ENCODE results near the gene RARS2. TPM values are rescaled to one million over a fixed set of nuclear protein-coding genes. Genes with fewer than 3 reads are reported as not detected.

RARS2 gene
- total and polyA plus RNA-seq, 2 donors, result 25.3 to 32.1 TPM

DNA sequence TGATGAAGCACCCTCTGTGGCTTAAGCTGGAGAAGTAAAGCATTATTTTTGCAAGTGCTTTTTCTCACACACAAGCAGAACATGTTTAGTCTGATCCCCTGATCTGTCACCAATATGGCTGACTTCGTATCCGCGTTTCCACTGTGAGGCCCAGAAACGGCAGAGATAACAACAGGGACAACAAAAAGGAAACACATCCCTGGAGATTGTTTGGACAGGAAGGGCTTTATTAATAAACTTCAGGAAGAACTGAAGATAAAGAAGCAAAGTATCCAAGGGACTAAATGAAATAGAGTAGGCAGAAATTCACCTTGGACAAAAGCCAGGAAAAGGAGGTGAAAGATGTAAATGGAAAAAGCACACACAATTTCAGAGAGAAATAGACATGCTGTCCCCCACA lies 49.2 kb downstream of the RARS2 start:
- Histone ChIP-seq H3K9me3 (ENCODE audit: control insufficient read depth in 2 of 2, insufficient read depth in 1 of 2, low read length in 1 of 2) (peaks cover 2 to 7% of the 10 kb centered on the region in 2 donors), H3K27ac (ENCODE audit: low read depth in 1 of 2, low read length in 1 of 2) (no peak overlapping the region), H3K4me1 (ENCODE audit: control insufficient read depth in 2 of 2, insufficient read depth in 2 of 2, low read length in 2 of 2) (no peaks in the 10 kb centered on the region), H3K36me3 (ENCODE audit: control insufficient read depth in 2 of 2, insufficient read depth in 2 of 2, low read length in 1 of 2) (peaks cover 22 to 43% of the 10 kb centered on the region in 2 donors), H3K27me3 (ENCODE audit: control insufficient read depth in 2 of 2, insufficient read depth in 1 of 2, low read length in 1 of 2) (no peaks in the 10 kb centered on the region), H3K4me3 (ENCODE audit: low read length in 2 of 2) (no peak overlapping the region)
- DNase-seq (ENCODE audit: low read depth in 6 of 9, low spot score in 9 of 9), result no peak
- WGBS, result 94% methylated on average over 4 of the region's 4 CpGs

DNA sequence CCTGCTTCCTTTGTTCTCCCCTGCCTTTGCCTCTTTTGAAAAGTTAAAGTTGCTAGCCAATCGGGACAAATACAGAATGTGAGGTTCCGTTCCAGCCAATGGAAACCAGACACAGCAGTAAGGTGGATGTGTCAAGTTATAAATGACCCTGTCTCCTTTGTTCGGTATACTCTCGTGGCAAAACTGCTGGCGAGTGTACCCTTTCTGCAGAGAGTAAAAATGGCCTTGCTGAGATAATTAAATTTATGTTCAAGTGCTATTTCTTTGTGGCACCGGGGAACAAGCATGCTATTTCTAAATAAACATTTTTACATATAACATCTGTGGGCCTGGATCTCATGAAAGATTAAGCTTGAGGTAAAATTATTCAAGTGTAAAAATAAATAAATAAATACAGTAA lies 50.2 kb downstream of the RARS2 start:
- Histone ChIP-seq H3K36me3 (ENCODE audit: control insufficient read depth in 2 of 2, insufficient read depth in 2 of 2, low read length in 1 of 2) (peaks cover 16 to 38% of the 10 kb centered on the region in 2 donors), H3K27ac (ENCODE audit: low read depth in 1 of 2, low read length in 1 of 2) (no peak overlapping the region), H3K9me3 (ENCODE audit: control insufficient read depth in 2 of 2, insufficient read depth in 1 of 2, low read length in 1 of 2) (peaks cover 2 to 7% of the 10 kb centered on the region in 2 donors), H3K4me3 (ENCODE audit: low read length in 2 of 2) (no peak overlapping the region), H3K4me1 (ENCODE audit: control insufficient read depth in 2 of 2, insufficient read depth in 2 of 2, low read length in 2 of 2) (no peaks in the 10 kb centered on the region), H3K27me3 (ENCODE audit: control insufficient read depth in 2 of 2, insufficient read depth in 1 of 2, low read length in 1 of 2) (no peaks in the 10 kb centered on the region)
- 98% methylated on average over 6 of the region's 6 CpGs for WGBS
- no peak for DNase-seq (ENCODE audit: low read depth in 6 of 9, low spot score in 9 of 9)

DNA sequence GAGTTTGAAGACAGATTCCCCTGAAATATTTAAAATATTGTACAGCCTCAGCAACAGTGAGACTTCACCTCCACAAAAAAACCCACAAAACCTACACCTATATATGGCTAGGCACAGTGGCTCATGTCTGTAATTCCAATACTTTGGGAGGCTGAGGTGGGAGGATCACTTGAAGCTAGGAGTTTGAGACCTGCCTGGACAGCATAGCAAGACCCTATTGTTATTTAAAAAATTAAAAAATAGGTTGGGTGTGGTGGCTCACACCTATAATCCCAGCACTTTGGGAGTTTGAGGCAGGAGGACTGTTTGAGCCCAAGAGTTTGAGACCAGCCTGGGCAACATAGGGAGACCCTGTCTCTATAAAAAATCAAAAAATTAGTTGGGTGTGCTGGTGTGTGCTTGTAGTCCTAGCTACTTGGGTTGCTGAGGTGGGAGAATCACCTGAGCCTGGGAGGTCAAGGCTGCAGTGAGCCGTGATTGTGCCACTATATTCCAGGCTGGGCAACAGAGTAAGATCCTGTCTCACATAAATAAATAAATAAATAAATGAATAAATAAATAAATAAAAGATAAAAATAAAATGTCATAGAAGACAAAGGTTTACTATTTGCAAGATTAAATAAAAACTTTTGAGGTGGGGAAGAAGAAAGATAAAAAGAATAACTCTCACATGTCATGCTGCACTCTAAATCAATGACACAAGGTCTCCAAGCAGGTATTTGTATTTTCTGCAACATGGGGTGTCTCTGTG lies 51.1 kb downstream of the RARS2 start:
- Histone ChIP-seq H3K36me3 (ENCODE audit: control insufficient read depth in 2 of 2, insufficient read depth in 2 of 2, low read length in 1 of 2) (peaks cover 16 to 33% of the 10 kb centered on the region in 2 donors), H3K4me1 (ENCODE audit: control insufficient read depth in 2 of 2, insufficient read depth in 2 of 2, low read length in 2 of 2) (no peaks in the 10 kb centered on the region), H3K4me3 (ENCODE audit: low read length in 2 of 2) (no peak overlapping the region), H3K27me3 (ENCODE audit: control insufficient read depth in 2 of 2, insufficient read depth in 1 of 2, low read length in 1 of 2) (no peaks in the 10 kb centered on the region), H3K9me3 (ENCODE audit: control insufficient read depth in 2 of 2, insufficient read depth in 1 of 2, low read length in 1 of 2) (peaks cover 2 to 7% of the 10 kb centered on the region in 2 donors), H3K27ac (ENCODE audit: low read depth in 1 of 2, low read length in 1 of 2) (no peak overlapping the region)
- 96% methylated on average over 1 of the region's 1 CpG for WGBS
- no peak for DNase-seq (ENCODE audit: low read depth in 6 of 9, low spot score in 9 of 9)

DNA sequence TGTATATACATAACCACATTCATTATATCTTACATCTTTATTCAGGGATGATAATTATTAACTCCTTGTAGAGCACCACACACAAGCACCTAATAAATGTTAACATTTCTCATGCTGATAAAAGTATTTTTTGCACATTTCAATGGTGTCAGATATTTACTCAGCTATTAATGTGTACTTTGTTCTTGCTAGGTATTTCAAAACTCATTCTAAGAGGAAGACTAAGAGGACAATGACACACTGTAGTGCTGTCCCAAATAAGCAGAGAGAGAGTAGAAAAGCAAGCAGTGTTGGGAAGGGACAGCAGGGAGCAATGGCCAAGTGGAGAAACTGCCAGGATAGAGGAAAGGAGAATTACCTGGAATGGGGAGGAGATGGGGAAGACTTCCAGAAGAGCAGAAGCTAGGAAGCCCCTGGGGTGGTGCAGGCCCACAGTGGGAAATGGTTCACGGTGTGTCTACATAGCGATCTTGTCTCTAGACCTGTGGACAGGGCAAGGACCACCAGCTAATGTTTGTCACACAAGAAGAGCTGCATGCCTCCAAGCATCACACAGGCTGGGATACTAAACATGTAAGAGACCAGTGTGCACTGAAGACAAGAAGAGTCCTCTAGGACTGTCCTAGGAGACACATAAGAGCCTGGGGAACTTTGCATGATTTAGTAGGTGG lies 55.3 kb downstream of the RARS2 start:
- 100% methylated on average over 2 of the region's 2 CpGs for WGBS
- no peak for DNase-seq (ENCODE audit: low read depth in 6 of 9, low spot score in 9 of 9)
- peaks cover 0 to under 1% of the 10 kb centered on the region in 2 donors for H3K9me3 ChIP-seq (ENCODE audit: control insufficient read depth in 2 of 2, insufficient read depth in 1 of 2, low read length in 1 of 2)

DNA sequence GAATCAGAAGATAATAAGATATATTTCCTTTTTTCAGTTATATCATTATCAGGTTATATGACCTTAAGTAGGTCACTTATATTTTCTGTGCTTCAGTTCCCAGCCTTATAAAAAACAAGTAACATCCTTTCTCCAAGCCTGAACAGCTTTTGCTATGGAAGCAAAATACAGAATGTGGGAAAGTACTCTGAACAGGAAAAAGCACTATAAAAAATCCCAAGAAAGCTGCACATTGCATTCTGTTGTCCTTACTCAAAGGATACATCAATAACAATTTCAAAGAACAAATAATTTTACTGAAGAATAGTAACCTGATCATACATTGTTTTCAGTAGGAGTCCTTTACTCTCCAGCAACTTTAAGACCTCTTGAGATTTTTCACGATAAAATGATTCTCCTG lies 60.6 kb downstream of the RARS2 start:
- no peak overlapping the region for H3K4me3 ChIP-seq (ENCODE audit: low read length in 2 of 2)
- peaks cover 3 to 28% of the 10 kb centered on the region in 2 donors for H3K36me3 ChIP-seq (ENCODE audit: control insufficient read depth in 2 of 2, insufficient read depth in 2 of 2, low read length in 1 of 2)
- 99% methylated on average over 1 of the region's 1 CpG for WGBS
- no peak overlapping the region for H3K27ac ChIP-seq (ENCODE audit: low read depth in 1 of 2, low read length in 1 of 2)
- no peaks in the 10 kb centered on the region for H3K27me3 ChIP-seq (ENCODE audit: control insufficient read depth in 2 of 2, insufficient read depth in 1 of 2, low read length in 1 of 2)
- no peaks in the 10 kb centered on the region for H3K9me3 ChIP-seq (ENCODE audit: control insufficient read depth in 2 of 2, insufficient read depth in 1 of 2, low read length in 1 of 2)
- H3K4me1 ChIP-seq (ENCODE audit: control insufficient read depth in 2 of 2, insufficient read depth in 2 of 2, low read length in 2 of 2), result no peaks in the 10 kb centered on the region
- DNase-seq (ENCODE audit: low read depth in 6 of 9, low spot score in 9 of 9), result no peak

More for the DNA sequence above, 55.3 kb downstream of the RARS2 start:
- Histone ChIP-seq H3K27me3 (ENCODE audit: control insufficient read depth in 2 of 2, insufficient read depth in 1 of 2, low read length in 1 of 2) (no peaks in the 10 kb centered on the region), H3K36me3 (ENCODE audit: control insufficient read depth in 2 of 2, insufficient read depth in 2 of 2, low read length in 1 of 2) (peaks cover 3 to 33% of the 10 kb centered on the region in 2 donors), H3K4me1 (ENCODE audit: control insufficient read depth in 2 of 2, insufficient read depth in 2 of 2, low read length in 2 of 2) (no peaks in the 10 kb centered on the region), H3K27ac (ENCODE audit: low read depth in 1 of 2, low read length in 1 of 2) (no peak overlapping the region), H3K4me3 (ENCODE audit: low read length in 2 of 2) (no peak overlapping the region)

DNA sequence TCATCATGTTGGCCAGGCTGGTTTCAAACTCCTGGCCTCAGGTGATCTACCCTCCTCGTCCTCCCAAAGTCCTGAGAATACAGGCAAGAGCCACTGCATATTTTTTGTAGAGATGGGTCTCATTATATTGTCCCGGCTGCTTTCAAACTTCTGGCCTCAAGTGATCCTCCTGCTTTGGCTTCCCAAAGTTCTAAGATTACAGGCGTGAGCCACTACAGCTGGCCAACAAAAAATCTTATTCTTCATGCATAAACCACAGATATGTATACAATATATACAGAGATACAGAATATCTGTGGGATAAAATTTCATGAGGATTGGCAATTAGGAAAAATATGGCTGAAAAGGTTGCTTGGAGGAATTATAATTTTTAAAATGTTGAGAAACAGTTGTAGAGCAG lies 67.1 kb downstream of the RARS2 start:
- no peaks in the 10 kb centered on the region for H3K4me1 ChIP-seq (ENCODE audit: control insufficient read depth in 2 of 2, insufficient read depth in 2 of 2, low read length in 2 of 2)
- no peak overlapping the region for H3K4me3 ChIP-seq (ENCODE audit: low read length in 2 of 2)
- no peaks in the 10 kb centered on the region for H3K9me3 ChIP-seq (ENCODE audit: control insufficient read depth in 2 of 2, insufficient read depth in 1 of 2, low read length in 1 of 2)
- no peaks in the 10 kb centered on the region for H3K27me3 ChIP-seq (ENCODE audit: control insufficient read depth in 2 of 2, insufficient read depth in 1 of 2, low read length in 1 of 2)
- no peak for DNase-seq (ENCODE audit: low read depth in 6 of 9, low spot score in 9 of 9)
- no peak overlapping the region for H3K27ac ChIP-seq (ENCODE audit: low read depth in 1 of 2, low read length in 1 of 2)
- over 99% methylated on average over 3 of the region's 3 CpGs for WGBS
- H3K36me3 ChIP-seq (ENCODE audit: control insufficient read depth in 2 of 2, insufficient read depth in 2 of 2, low read length in 1 of 2), result peaks cover 8 to 41% of the 10 kb centered on the region in 2 donors

DNA sequence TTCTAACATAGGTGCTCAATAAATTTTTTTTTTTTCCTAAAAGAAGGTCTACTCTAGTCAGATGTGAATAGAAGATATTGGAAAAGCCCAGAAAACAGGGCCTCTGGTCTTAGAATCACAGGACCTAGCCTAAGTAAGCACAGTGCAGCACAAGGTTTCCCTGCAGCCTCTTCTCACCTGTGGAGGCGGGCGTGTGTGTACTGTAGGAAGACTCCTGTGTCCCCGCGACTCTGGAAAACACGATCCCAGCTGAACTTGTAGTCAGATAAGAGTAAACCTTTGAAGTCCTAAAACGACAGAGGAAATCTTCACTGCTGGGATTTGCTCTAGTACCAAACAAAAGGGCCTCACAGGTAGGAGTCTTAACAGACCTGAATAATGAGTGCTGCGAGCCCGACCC lies 71.3 kb downstream of the RARS2 start:
- Histone ChIP-seq H3K4me1 (ENCODE audit: control insufficient read depth in 2 of 2, insufficient read depth in 2 of 2, low read length in 2 of 2) (no peaks in the 10 kb centered on the region), H3K36me3 (ENCODE audit: control insufficient read depth in 2 of 2, insufficient read depth in 2 of 2, low read length in 1 of 2) (peaks cover 21 to 58% of the 10 kb centered on the region in 2 donors), H3K27me3 (ENCODE audit: control insufficient read depth in 2 of 2, insufficient read depth in 1 of 2, low read length in 1 of 2) (no peaks in the 10 kb centered on the region), H3K9me3 (ENCODE audit: control insufficient read depth in 2 of 2, insufficient read depth in 1 of 2, low read length in 1 of 2) (no peaks in the 10 kb centered on the region), H3K4me3 (ENCODE audit: low read length in 2 of 2) (no peak overlapping the region), H3K27ac (ENCODE audit: low read depth in 1 of 2, low read length in 1 of 2) (no peak overlapping the region)
- DNase-seq (ENCODE audit: low read depth in 6 of 9, low spot score in 9 of 9), result no peak
- WGBS, result 97% methylated on average over 8 of the region's 8 CpGs

DNA sequence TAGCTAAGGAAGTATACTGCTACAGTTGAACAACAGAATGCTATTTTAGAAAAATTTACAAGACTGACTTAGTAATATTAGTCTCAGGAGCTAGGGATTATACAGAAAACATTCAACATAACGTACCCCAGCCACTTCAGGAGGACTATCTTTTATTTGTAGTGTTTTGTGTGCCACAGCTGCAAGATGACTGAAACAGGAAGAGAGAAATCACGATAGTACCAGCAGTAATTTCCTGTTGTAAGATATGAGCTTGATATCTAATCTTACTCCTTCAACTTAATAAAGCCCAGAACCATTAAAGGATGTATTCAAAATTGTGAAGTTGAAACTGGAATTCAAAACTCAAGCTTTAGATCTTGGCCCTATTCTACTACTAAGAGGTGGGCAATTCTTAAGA lies 75.0 kb downstream of the RARS2 start:
- Histone ChIP-seq H3K36me3 (ENCODE audit: control insufficient read depth in 2 of 2, insufficient read depth in 2 of 2, low read length in 1 of 2) (peaks cover 29 to 68% of the 10 kb centered on the region in 2 donors), H3K9me3 (ENCODE audit: control insufficient read depth in 2 of 2, insufficient read depth in 1 of 2, low read length in 1 of 2) (no peaks in the 10 kb centered on the region), H3K27me3 (ENCODE audit: control insufficient read depth in 2 of 2, insufficient read depth in 1 of 2, low read length in 1 of 2) (no peaks in the 10 kb centered on the region), H3K4me3 (ENCODE audit: low read length in 2 of 2) (no peak overlapping the region), H3K4me1 (ENCODE audit: control insufficient read depth in 2 of 2, insufficient read depth in 2 of 2, low read length in 2 of 2) (no peaks in the 10 kb centered on the region), H3K27ac (ENCODE audit: low read depth in 1 of 2, low read length in 1 of 2) (peak overlapping the region in 1 of 2 donors; percentile 38)
- 17% methylated on average over 2 of the region's 2 CpGs for WGBS
- peak in 3 of 9 donors; percentile 4 to 45 (median 11) for DNase-seq (ENCODE audit: low read depth in 6 of 9, low spot score in 9 of 9)

DNA sequence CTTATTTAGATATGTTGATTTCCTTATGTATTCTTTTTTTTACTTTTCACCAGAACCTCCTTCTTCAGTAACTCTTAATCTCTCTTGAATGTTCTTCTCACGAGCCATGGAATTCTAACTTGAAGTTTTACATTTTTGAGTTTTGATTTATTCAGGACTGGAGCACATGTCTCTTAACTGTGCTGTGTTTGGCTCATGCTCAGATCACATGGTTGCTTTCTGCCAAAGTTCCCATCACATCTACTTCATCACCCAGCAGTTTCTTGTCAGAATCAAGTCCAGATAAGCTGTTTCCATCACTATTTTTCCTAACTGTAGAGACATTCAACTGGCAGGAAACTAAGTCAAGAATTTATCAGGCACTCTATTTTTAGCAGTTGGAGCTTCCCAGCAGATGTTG lies 85.3 kb downstream of the RARS2 start:
- 91% methylated on average over 1 of the region's 1 CpG for WGBS
- peak overlapping the region in 1 of 2 donors; percentile 5 for H3K27ac ChIP-seq (ENCODE audit: low read depth in 1 of 2, low read length in 1 of 2)
- no peaks in the 10 kb centered on the region for H3K9me3 ChIP-seq (ENCODE audit: control insufficient read depth in 2 of 2, insufficient read depth in 1 of 2, low read length in 1 of 2)
- H3K4me1 ChIP-seq (ENCODE audit: control insufficient read depth in 2 of 2, insufficient read depth in 2 of 2, low read length in 2 of 2), result no peaks in the 10 kb centered on the region
- no peaks in the 10 kb centered on the region for H3K27me3 ChIP-seq (ENCODE audit: control insufficient read depth in 2 of 2, insufficient read depth in 1 of 2, low read length in 1 of 2)
- H3K4me3 ChIP-seq (ENCODE audit: low read length in 2 of 2), result no peak overlapping the region
- H3K36me3 ChIP-seq (ENCODE audit: control insufficient read depth in 2 of 2, insufficient read depth in 2 of 2, low read length in 1 of 2), result peaks cover 13 to 53% of the 10 kb centered on the region in 2 donors
- no peak for DNase-seq (ENCODE audit: low read depth in 6 of 9, low spot score in 9 of 9)
